Measurements from ENCODE around the gene CEP85L.

Gene CEP85L

GRCh38 chr6:118528129-118528528 lies 123.3 kb downstream of the CEP85L start:
- Histone ChIP-seq H2AFZ (ENCODE audit: low read depth, low read length) (no peak overlapping the region), H3K79me2 (ENCODE audit: insufficient read depth, low read length) (peaks cover 77% of the 10 kb centered on the region), H3K4me3 (ENCODE audit: low read depth in 1 of 2, low read length in 2 of 2) (no peak overlapping the region), H3K9ac (ENCODE audit: low read depth, low read length) (no peak overlapping the region), H3K27me3 (ENCODE audit: insufficient read depth, low read length, poor library complexity) (no peaks in the 10 kb centered on the region), H3K36me3 (ENCODE audit: insufficient read depth, low read length) (peaks cover 7% of the 10 kb centered on the region), H3K4me1 (ENCODE audit: insufficient read depth, low read length) (no peaks in the 10 kb centered on the region), H3K27ac (ENCODE audit: low read length) (no peak overlapping the region), H3K4me2 (ENCODE audit: insufficient read depth, low read length) (no peak overlapping the region), H3K9me3 (ENCODE audit: insufficient read depth, low read length, severe bottlenecking) (no peaks in the 10 kb centered on the region), H4K20me1 (ENCODE audit: insufficient read depth, low read length) (0 out of 2 replicates have a peak, but pooled peaks cover 4% of the 10 kb centered on the region)
- TF ChIP-seq CTCF (IDR thresholded peaks at IDR 0.05; ENCODE audit: borderline replicate concordance, extremely low read depth, low read length, poor library complexity, severe bottlenecking) (no peak), EZH2 (IDR thresholded peaks at IDR 0.05; ENCODE audit: borderline replicate concordance, low read depth, low read length, severe bottlenecking) (no peak)
- no peak for ATAC-seq (ENCODE audit: insufficient read depth, low read depth)
- DNase-seq = no peak

- H3K4me2 ChIP-seq (ENCODE audit: insufficient read depth, low read length) = no peak overlapping the region
- no peaks in the 10 kb centered on the region for H3K27me3 ChIP-seq (ENCODE audit: insufficient read depth, low read length, poor library complexity)
- DNase-seq = no peak
- H4K20me1 ChIP-seq (ENCODE audit: insufficient read depth, low read length) = 0 out of 2 replicates have a peak, but pooled peaks cover 4% of the 10 kb centered on the region
- H3K79me2 ChIP-seq (ENCODE audit: insufficient read depth, low read length) = peaks cover 61% of the 10 kb centered on the region
- no peak for TF ChIP-seq CTCF (IDR thresholded peaks at IDR 0.05; ENCODE audit: borderline replicate concordance, extremely low read depth, low read length, poor library complexity, severe bottlenecking)
- TF ChIP-seq EZH2 (IDR thresholded peaks at IDR 0.05; ENCODE audit: borderline replicate concordance, low read depth, low read length, severe bottlenecking) = no peak
- no peak overlapping the region for H3K9ac ChIP-seq (ENCODE audit: low read depth, low read length)
- ATAC-seq (ENCODE audit: insufficient read depth, low read depth) = no peak
- H3K9me3 ChIP-seq (ENCODE audit: insufficient read depth, low read length, severe bottlenecking) = no peaks in the 10 kb centered on the region
- H3K4me3 ChIP-seq (ENCODE audit: low read depth in 1 of 2, low read length in 2 of 2) = no peak overlapping the region
- no peaks in the 10 kb centered on the region for H3K4me1 ChIP-seq (ENCODE audit: insufficient read depth, low read length)
- H2AFZ ChIP-seq (ENCODE audit: low read depth, low read length) = no peak overlapping the region
- H3K27ac ChIP-seq (ENCODE audit: low read length) = no peak overlapping the region
- H3K36me3 ChIP-seq (ENCODE audit: insufficient read depth, low read length) = peaks cover 20% of the 10 kb centered on the region
Measured at GRCh38 chr6:118525913-118526780, 125.2 kb downstream of the CEP85L start.

GRCh38 chr6:118524686-118525085 lies 126.7 kb downstream of the CEP85L start:
- DNase-seq = no peak
- H3K36me3 ChIP-seq (ENCODE audit: insufficient read depth, low read length) = peaks cover 25% of the 10 kb centered on the region
- H3K27me3 ChIP-seq (ENCODE audit: insufficient read depth, low read length, poor library complexity) = no peaks in the 10 kb centered on the region
- no peak overlapping the region for H3K4me2 ChIP-seq (ENCODE audit: insufficient read depth, low read length)
- H3K9me3 ChIP-seq (ENCODE audit: insufficient read depth, low read length, severe bottlenecking) = no peaks in the 10 kb centered on the region
- no peaks in the 10 kb centered on the region for H3K4me1 ChIP-seq (ENCODE audit: insufficient read depth, low read length)
- no peak overlapping the region for H2AFZ ChIP-seq (ENCODE audit: low read depth, low read length)
- no peak for ATAC-seq (ENCODE audit: insufficient read depth, low read depth)
- H3K79me2 ChIP-seq (ENCODE audit: insufficient read depth, low read length) = peaks cover 51% of the 10 kb centered on the region
- no peak overlapping the region for H3K4me3 ChIP-seq (ENCODE audit: low read depth in 1 of 2, low read length in 2 of 2)
- H3K27ac ChIP-seq (ENCODE audit: low read length) = no peak overlapping the region
- no peak overlapping the region for H3K9ac ChIP-seq (ENCODE audit: low read depth, low read length)
- 0 out of 2 replicates have a peak, but pooled peaks cover 4% of the 10 kb centered on the region for H4K20me1 ChIP-seq (ENCODE audit: insufficient read depth, low read length)
- no peak for TF ChIP-seq EZH2 (IDR thresholded peaks at IDR 0.05; ENCODE audit: borderline replicate concordance, low read depth, low read length, severe bottlenecking)
- no peak for TF ChIP-seq CTCF (IDR thresholded peaks at IDR 0.05; ENCODE audit: borderline replicate concordance, extremely low read depth, low read length, poor library complexity, severe bottlenecking)
